ENCODE measurements around the gene DMD. TPM values are rescaled to one million over a fixed set of nuclear protein-coding genes. Genes with fewer than 3 reads are reported as not detected.
"Not testable (repeated sequence)": the region's sequence is repeated elsewhere in the genome, so short reads cannot be mapped to it uniquely, and the experiment has no call there.

The DMD gene
- total and polyA plus RNA-seq, 9 donors = 14.0 to 70.5 (median 37.6) TPM

- TF ChIP-seq CTCF (IDR thresholded peaks at IDR 0.05) = no peak
- no peak for TF ChIP-seq EP300 (IDR thresholded peaks at IDR 0.05)
- no peak for TF ChIP-seq POLR2A (IDR thresholded peaks at IDR 0.05)
- 32 to 55% (median 37%) methylated on average over 2 of the region's 2 CpGs for WGBS, 3 donors
- intact Hi-C loops (cut with DNase I) = no loop called here
- Histone ChIP-seq H3K36me3 (no peaks in the 10 kb centered on the region), H3K9me3 (no peaks in the 10 kb centered on the region), H3K4me3 (no peak overlapping the region), H3K4me1 (ENCODE audit: insufficient read depth) (no peaks in the 10 kb centered on the region), H3K27ac (no peak overlapping the region), H3K27me3 (no peaks in the 10 kb centered on the region)
- DNase-seq = no peak
These were observed 930.9 kb downstream of the DMD start for GRCh38 chrX:32280489-32280888.

GRCh38 chrX:32276153-32276552, 935.2 kb downstream of the DMD start:
- WGBS, 3 donors = 38 to 59% (median 55%) methylated on average over 3 of the region's 3 CpGs
- intact Hi-C loops (cut with DNase I) = no loop called here
- no peaks in the 10 kb centered on the region for H3K4me1 ChIP-seq (ENCODE audit: insufficient read depth)

GRCh38 chrX:32269866-32270265, 941.5 kb downstream of the DMD start:
- Histone ChIP-seq H3K27me3 (no peaks in the 10 kb centered on the region), H3K4me1 (ENCODE audit: insufficient read depth) (peaks cover 2% of the 10 kb centered on the region), H3K36me3 (no peaks in the 10 kb centered on the region), H3K4me3 (no peak overlapping the region), H3K27ac (no peak overlapping the region), H3K9me3 (no peaks in the 10 kb centered on the region)
- no peak for DNase-seq
- no peak for TF ChIP-seq EP300 (IDR thresholded peaks at IDR 0.05)
- intact Hi-C loops (cut with DNase I) = no loop called here

More at GRCh38 chrX:32276153-32276552, 935.2 kb downstream of the DMD start:
- H3K9me3 ChIP-seq = no peaks in the 10 kb centered on the region
- no peaks in the 10 kb centered on the region for H3K27me3 ChIP-seq
- DNase-seq = no peak
- TF ChIP-seq CTCF (IDR thresholded peaks at IDR 0.05) = no peak
- TF ChIP-seq EP300 (IDR thresholded peaks at IDR 0.05) = no peak
- no peak for TF ChIP-seq POLR2A (IDR thresholded peaks at IDR 0.05)
- H3K36me3 ChIP-seq = no peaks in the 10 kb centered on the region
- no peak overlapping the region for H3K4me3 ChIP-seq
- no peak overlapping the region for H3K27ac ChIP-seq

- intact Hi-C loops (cut with DNase I) = no loop called here
- no peaks in the 10 kb centered on the region for H3K36me3 ChIP-seq
- no peak for DNase-seq
- H3K4me1 ChIP-seq (ENCODE audit: insufficient read depth) = peaks cover 2% of the 10 kb centered on the region
- no peak for TF ChIP-seq CTCF (IDR thresholded peaks at IDR 0.05)
- no peak for TF ChIP-seq POLR2A (IDR thresholded peaks at IDR 0.05)
- TF ChIP-seq EP300 (IDR thresholded peaks at IDR 0.05) = no peak
- no peaks in the 10 kb centered on the region for H3K9me3 ChIP-seq
- H3K27me3 ChIP-seq = no peaks in the 10 kb centered on the region
- no peak overlapping the region for H3K27ac ChIP-seq
- WGBS, 3 donors = 74 to 85% (median 82%) methylated on average over 3 of the region's 3 CpGs
- no peak overlapping the region for H3K4me3 ChIP-seq
These were observed 943.1 kb downstream of the DMD start for GRCh38 chrX:32268207-32268606.

GRCh38 chrX:32267796-32268195, 943.6 kb downstream of the DMD start:
- 63 to 73% (median 71%) methylated on average over 2 of the region's 2 CpGs for WGBS, 3 donors
- DNase-seq = no peak
- Histone ChIP-seq H3K27me3 (no peaks in the 10 kb centered on the region), H3K9me3 (no peaks in the 10 kb centered on the region), H3K4me3 (no peak overlapping the region), H3K27ac (no peak overlapping the region), H3K36me3 (no peaks in the 10 kb centered on the region), H3K4me1 (ENCODE audit: insufficient read depth) (peaks cover 2% of the 10 kb centered on the region)
- intact Hi-C loops (cut with DNase I) = no loop called here
- no peak for TF ChIP-seq POLR2A (IDR thresholded peaks at IDR 0.05)
- TF ChIP-seq CTCF (IDR thresholded peaks at IDR 0.05) = no peak
- TF ChIP-seq EP300 (IDR thresholded peaks at IDR 0.05) = no peak

GRCh38 chrX:32246675-32247074, 964.7 kb downstream of the DMD start:
- intact Hi-C loops (cut with DNase I); H3K27ac ChIP-seq: not testable (repeated sequence)
- 48 to 64% (median 54%) methylated on average over 4 of the region's 4 CpGs for WGBS, 3 donors

More at GRCh38 chrX:32246675-32247074, 964.7 kb downstream of the DMD start:
- H3K36me3 ChIP-seq; H3K27me3 ChIP-seq; DNase-seq; H3K4me1 ChIP-seq (ENCODE audit: insufficient read depth); H3K9me3 ChIP-seq; H3K4me3 ChIP-seq: not testable (repeated sequence)

Measured in ovary (tissue), 9 donors.